HG03469 (cell line): ENCODE measurements around the gene LNP1.
"Not testable (repeated sequence)": the region's sequence is repeated elsewhere in the genome, so short reads cannot be mapped to it uniquely, and the experiment has no call there.

Experiments
- ATAC-seq: cut with Tn5 transposase; IDR thresholded peaks from one replicate; pipeline ENCODE4 v1.9.1; 2021; ENCODE audit warnings: mild to moderate bottlenecking, moderate library complexity, moderate number of reproducible peaks; ENCODE audit not compliant: unreplicated experiment

Gene LNP1, protein sequence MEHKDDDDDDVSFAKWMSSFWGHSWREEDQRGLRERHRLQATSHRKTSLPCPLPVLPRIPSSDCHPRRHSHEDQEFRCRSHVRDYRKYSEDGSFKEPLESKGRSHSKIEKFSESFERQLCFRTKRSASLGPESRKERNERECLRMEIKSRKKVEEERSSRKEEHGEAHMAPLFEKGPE

DNA sequence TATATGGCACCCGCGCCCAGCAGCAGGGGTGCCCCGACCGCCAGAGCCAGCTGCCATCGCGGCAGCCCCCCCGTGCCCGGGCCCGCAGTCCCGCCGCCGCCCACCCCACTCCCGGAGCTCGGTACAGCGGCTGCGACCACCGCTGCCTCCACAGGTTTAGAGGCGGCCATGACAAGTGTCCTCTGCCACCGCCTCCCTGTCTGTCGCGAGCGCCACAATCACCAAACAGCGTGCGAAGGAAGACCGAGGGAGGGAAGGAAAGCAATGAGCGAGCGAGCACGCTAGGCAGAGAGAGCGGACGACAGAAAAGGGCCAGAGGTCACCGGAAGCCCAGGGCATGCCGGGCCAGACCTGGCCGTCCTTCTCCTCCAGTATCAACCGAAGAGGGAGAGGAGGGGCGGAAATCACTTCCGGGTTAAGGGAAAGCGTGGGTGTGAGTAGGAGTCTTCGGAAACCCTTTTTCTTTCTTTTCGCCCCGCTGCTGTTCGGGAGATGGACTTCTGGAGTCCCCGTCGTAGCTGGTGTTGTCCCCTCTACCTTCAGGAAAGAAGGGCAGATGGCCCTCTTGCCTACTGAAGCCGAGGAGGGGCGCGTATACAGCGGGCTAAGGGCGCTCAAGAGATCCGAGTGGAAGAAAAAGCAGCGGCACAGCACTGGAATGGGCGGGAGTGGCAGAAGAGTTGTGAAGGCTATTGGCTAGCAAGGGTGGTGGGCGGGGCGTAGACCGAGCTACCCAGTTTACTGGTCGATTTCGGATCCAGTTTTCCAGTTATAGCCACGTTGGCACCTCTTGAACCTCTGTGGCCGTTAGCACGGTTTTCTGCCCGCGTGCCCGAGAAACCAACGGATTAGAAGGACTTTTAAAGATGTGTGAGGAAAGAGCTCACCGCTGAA lies at the start of gene LNP1, which contains the start of gene TOMM70:
TSS of gene LNP1 (plus strand) at position 760 of the 894 bp plus-strand sequence. CDS start 28,191 bp downstream, outside the sequence.
TSS of gene TOMM70 (minus strand) at position 310 of the 894 bp plus-strand sequence. CDS start at position 170, 140 bp downstream.
- ATAC-seq, result peak; percentile 81

DNA sequence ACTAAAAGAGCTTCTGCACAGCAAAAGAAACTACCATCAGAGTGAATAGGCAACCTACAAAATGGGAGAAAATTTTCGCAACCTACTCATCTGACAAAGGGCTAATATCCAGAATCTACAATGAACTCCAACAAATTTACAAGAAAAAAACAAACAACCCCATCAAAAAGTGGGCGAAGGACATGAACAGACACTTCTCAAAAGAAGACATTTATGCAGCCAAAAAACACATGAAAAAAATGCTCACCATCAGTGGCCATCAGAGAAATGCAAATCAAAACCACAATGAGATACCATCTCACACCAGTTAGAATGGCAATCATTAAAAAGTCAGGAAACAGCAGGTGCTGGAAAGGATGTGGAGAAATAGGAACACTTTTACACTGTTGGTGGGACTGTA lies 49.6 kb upstream of the LNP1 start:
- ATAC-seq, result not testable (repeated sequence)

DNA sequence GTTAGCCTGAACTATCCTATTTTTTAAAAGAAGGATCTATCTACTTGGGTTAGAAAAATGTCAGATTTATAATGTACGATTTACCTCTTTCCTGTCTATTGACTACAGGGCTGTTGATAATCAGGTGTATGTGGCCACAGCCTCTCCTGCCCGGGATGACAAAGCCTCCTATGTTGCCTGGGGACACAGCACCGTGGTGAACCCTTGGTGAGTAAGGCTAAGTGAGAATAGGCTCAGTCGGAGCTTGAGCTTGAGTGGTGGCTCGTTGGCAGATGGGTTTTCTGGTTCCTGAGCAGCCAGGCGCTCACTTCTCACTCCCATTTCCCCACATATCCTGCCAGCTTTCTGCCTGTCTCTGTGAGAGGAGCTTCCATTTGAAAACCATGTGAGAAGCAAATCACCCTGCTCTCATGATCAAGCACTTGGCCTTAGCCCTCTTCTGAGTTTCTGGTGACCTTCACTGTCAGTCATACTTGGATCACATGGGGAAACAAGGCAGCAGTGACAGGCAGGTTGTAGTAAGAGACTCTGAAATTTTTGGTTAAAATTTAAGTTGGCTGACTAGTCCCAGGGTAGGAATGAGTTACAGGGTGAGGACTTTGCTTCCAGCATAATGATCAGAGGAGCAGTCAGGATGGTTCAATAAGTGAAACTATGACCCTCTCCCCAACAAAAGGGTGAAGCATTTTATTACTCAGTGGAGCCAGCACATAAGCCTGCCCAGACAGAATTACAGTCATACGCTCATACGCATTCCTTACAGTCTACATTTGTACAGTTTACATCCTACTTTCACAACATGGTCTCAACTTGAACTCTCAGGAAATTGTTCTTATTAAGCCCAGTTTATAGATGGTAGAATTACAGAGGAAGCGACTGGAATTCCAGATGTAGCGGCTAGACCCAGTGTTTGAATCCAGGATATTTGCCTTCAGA lies 48.8 kb upstream of the LNP1 start:
- ATAC-seq, result no peak

DNA sequence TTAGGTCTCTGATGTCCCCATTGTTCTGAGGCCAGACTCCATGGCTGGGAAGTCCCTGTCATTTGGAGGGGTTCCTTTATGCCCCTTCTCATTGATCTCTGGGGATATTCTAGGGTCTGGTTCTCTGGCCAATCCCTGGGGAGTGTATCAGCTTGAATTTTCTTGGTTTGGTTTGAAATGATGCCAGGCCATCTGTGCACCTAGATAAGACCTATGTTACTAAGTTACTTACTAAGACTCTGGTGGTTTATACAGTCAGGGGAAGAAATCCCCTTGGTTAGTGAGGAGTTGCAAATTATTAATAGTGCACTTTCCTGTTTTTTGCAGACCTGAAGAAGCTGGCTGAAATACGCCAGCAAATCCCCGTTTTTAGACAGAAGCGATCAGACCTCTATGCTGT lies 46.5 kb upstream of the LNP1 start:
- ATAC-seq, result no peak

DNA sequence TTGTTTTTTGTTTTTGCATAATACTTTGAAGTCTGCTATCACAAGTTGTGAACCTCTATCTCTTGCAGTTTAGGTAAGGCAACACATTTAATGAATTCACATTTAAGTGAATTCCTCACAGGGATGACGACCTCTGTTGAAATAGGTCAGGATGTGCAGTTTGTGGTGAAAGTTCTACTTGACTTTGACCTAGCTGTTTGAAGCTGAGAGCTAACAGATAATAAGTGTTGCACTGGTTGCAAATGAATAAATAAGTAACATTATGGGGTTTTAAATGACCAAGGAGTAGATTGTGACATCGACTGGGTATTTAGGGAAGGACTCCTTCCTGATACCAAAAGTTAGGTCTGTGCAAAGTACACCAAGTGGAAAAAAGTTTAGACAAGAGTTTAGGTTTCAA lies 42.9 kb upstream of the LNP1 start:
- ATAC-seq, result no peak

DNA sequence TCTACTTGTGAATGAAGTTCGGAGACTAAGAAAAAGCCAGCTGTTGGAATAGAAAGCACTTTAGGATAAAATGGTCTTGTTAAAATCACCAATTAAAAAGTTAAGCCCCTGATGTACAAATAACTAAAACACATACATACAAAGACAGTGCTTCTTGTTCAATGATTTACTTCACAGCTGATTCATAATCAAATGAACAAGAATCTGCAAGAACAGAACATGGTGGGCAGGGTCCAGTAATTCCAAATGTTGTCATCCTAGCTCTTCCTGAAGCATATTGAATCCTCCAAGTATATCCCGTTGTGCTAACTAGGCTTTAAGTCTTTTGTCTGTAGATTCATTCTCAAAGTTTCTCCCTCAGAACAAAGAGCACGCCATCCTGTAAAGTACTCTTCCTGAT lies 42.3 kb upstream of the LNP1 start:
- no peak for ATAC-seq

DNA sequence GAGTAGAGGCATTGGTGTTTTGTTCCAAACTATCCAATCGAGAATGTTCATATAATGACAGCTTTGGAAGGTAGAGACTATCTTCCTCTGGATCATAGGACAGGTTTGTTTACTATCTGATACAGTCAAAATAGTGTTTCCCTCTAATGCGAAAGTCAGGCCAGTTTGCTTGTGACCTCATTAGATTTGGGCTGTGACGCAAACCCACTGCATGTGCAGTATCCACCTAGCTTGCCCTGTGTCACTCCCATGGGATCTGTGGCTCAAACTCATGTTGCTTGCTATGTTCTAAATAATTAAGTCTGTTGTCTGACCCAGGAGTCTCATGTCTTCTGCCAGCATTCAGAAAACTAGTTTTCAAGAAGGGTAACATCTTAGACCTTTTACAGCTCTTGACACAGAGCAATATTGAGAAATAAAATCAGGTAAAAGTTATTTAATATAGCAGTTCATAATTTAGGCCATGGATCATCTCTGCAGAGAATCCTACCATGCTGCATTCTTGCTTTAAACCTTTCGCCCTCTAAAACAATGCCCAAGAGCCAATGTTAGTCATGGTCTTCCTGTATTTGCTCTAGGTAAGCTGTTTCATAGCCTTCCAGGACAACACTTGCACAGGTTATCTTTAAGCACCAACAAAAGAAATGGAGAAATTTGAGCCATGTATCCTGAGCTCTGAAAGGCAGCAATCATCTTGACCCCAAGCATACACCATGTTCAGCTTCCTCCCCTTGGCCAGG lies 40.4 kb upstream of the LNP1 start:
- no peak for ATAC-seq

DNA sequence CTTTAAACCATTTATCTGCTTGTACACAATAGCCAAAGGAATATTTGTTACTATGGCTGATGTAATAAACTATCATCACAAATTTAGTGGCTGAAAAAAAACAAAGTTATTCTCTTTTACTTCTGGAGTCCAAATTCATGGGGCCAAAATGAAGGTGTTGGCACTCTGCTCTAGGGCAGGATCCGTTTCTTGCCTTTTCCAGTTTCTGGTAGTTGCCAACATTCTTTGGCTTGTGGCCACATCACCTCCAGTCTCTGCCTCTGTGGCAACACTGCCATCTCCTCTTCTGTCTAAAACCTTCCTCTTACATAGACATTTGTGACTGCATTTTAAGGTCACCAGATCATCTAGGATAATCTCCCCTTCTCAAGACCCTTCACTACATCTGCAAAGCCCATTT lies 39.4 kb upstream of the LNP1 start:
- ATAC-seq, result no peak

DNA sequence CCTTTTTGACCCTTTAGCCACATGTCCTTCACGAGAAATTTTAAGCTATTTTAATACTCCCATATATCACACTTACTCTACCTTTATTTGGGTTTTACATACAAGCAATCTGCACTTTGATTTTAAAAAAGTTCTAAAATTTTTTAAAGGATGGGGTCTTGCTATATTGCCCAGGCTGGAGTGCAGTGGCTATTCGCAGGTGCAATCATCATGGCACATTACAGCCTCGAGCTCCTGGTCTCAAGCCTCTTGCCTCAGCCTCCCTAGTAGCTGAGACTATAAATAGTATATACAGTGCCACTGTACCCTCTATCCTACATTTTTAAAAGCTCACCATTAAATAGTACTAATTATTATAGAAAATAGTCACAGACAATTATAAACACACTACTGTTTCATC lies 36.9 kb upstream of the LNP1 start:
- no peak for ATAC-seq

DNA sequence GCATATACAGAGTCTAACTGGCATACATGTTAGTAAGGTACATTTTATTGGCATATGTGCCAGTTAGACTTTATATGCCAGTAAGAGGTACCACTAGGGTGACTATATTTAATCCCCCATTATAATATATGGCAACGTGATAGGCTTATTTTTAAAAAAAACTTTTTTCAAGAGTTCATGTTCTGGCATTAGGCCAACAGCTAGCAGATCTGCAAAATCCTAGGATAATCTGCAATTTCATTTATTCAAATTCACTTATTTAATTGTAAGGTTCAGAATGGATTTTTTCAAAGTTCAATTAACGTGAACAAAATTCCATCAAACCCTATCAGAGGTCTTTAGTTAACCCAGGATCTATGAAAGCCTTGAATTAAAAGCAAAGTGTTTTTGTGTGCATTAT lies 34.9 kb upstream of the LNP1 start:
- no peak for ATAC-seq

DNA sequence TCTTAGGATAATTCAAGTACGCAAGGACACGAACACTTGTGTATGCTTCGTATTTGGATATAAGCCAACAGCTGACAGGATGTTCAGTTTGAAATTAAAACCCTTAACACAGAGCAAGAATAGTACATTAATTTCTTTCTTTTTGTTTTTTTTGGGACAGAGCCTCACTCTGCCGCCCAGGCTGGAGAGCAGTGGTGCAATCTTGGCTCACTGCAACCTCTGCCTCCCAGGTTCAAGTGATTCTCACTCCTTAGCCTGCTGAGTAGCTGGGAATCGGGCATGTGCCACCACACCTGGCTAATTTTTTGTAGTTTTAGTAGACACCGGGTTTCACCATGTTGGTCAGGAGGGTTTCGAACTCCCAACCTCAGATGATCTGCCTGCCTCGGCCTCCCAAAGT lies 32.9 kb upstream of the LNP1 start:
- ATAC-seq, result no peak

DNA sequence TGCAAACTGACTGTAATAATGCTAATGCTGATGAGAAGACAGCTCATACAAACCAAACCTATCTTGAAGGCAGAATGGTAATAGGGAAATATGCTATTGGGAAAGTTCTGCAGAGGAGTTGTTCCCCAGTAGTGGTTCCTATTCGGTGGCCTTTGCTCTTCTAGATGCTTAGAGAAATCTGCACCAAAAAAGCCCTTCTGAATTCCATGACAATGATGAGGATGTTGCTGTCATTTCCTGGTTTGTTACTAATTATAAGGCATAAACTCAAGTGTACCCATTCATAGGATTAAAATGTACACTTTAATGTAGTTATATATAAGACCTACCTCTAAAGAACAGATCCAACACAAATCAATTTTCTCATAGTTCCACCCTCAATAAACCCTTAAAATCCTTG lies 30.6 kb upstream of the LNP1 start:
- no peak for ATAC-seq

DNA sequence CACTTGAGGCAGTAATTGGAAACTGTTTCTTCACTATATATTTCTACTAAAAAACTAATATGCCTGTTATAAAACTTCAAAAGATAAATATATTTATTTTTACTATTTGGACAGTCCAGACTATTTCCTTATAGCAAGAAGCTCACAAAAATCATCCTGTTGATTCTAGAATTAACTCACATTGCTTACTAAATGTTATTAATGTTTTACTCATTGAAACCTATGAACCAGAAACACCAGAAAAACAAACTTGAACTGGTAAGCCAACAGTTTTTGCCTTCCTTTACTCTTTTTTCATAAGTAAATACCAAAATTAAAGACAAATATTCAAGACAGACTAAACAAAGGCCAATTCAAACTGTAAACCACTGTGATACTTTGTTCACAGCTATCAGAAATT lies 26.8 kb upstream of the LNP1 start:
- no peak for ATAC-seq

DNA sequence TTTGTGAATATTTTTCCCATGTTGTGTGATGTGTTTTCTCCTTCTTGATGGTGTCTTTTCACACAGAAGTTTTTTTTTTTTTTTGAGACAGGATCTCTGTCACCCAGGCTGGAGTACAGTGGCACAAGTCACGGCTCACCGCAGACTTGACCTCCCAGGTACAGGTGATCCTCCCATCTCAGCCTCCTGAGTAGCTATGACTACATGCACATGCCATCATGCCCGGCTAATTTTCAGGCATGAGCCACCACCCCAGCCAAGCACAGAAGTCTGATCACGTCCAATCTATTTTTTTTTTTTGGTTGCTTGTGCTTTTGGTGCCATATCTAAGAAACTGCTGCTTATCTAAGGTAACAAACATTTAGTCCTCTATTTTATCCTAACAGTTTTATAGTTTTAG lies 25.0 kb upstream of the LNP1 start:
- ATAC-seq, result no peak

DNA sequence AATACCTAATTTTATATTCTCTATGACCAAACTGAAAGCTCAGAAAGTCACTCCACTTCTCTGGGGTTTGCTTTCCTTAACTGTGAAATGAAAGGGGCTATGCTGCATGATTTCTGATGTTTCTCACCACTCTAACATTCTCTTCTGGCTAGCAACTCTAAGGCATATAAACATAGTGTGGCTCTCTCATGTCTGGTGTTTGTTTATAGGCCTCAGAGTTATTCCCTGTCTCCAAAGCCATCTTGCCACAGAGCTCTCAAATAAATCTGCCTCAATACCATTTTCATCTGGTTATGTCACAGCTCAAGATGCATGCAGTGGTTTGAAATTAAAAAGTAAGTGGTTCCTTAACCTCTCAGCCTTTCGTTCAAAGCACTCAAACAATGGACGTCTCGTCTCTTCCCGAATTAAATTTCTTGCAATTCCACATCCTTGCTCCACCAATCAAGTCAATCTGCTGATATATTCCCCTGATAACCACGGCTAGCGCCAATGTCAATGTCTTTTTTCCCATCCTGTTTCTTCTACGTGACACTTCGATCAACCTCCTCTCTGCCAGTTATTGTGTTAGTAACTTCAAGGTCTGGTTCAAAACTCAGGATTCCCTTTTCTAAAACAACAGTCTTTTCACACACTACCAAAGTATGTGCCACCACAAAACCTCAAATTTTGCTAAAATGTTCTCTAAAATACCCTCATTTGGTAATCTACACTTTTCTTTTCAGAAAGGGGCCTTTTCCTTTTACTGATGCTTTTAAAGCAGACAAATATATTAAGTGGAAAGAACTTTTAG lies 16.4 kb upstream of the LNP1 start:
- ATAC-seq, result no peak

DNA sequence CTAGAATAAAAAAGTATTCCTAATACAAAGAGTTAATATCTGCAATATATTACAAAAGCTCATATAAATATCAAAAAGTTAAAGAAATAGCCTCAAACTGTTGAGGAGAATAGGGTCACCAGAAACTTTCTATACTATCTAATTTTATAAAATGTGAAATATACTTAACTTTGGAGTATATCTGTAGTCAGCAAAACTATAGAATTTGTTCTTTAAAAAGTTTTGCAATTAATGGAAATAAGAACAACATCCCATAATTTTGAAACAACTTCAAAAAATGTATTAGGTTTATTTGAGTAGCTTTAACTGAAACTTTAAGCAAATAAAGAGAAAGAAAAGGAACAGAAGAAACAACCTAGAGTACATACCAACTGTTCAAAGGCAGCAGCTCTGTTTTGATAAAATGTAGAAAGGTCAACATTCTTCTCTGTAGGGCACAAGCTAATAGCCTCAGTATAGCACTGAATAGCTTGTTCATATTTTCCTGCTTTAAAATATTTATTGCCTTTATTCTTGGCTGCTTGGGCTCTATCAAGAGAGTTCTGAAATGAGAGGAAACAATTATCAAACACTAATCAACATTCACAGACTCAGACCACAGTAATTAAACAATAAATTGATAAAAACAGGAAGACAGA lies 14.8 kb upstream of the LNP1 start:
- ATAC-seq, result no peak

DNA sequence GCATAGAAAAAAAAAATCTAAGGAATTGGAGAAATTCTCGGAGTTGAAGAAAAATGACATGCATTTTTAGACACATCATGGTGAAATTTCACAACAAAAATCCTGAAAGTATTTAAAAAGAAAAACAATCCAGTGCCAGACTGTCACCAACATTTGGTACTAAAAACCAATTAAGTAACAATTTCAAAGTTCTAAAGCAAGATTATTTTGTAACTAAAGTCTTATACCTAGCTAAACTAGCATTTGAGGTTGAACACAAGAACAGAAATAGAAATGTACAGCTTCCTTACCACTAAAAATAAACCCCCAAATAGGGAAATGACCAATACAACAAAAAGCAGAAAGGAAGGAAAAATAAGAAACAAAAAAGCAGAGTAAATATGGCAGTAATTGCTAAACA lies 12.3 kb upstream of the LNP1 start:
- ATAC-seq, result no peak

DNA sequence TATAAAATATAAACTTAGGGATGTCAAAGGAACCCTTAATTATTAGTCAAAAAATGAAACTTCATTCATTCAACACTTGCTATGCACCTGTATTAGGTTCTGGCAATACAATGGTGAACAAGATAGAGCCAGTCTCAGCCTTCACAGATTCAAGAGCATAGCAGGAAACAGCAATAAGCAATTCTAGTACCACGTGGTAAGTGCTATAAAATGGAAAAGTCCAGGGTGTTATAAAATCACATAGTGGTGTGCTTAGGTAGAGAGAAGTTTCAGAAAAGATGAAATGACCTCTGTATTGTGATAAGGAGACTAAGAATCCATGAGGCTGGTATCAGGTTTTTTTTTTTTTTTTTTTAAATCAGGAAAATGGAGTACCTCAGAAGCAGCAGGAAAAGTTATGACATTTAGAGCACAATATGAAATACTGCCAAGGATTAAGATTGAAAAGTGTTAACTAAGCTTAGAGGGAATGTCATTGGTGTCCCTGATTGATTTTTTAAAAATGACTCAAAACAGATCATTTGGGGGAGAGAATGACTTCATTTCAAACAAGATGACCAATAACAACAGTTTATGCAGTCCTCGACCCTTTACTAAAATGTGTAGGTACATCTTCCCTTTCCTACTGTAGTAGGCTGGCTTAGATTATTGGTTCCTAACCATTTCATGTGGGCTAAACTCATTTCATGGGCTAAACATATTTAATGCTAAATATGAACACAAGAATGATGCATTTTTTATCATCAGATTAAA lies 5.5 kb upstream of the LNP1 start:
- ATAC-seq, result no peak

DNA sequence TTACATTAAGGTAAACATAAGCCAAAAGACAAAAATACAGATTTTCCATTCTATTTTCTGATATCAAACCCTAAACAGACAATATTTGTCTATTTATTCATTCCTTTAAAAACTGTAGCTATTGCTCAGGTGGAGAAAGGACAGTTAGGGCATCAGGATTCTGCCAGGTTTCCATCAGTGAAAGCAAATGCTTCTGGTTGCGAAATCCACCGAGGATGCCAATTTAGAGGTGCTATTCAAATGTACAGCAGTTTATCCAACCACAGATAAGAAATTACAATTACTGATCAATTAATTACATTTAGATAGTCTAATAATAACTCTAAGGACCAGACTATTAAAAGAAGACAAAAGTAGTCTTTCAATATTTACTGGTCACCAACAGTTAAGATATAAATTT lies 4.4 kb upstream of the LNP1 start:
- ATAC-seq, result no peak
